H1 (cell line): ENCODE results near the gene PTPN21. TPM values are rescaled to one million over a fixed set of nuclear protein-coding genes. Genes with fewer than 3 reads are reported as not detected.

Experiments
- ASH2L ChIP-seq: fragments of 200-600, 300-600 bp; sonication (generic); IDR thresholded peaks from one replicate; pipeline ENCODE4 v1.7.1; 2017; ENCODE audit warnings: low read length
- polyA plus RNA-seq, 7 experiments: library from polyadenylated mRNA; depleted of rRNA in 3 of 7; stranded (reverse) in 5 of 7; unstranded in 2 of 7; fragments of >200 nt in 5 of 7; fragments of 200-250 nt in 2 of 7; gene quantifications; 1 replicate in 5 of 7; 2 replicates in 1 of 7; 4 replicates in 1 of 7; pipeline versions ENCODE4 v1.2.1 to v1.2.3, GENCODE V29; 2011 to 2013; ENCODE audit warnings: missing spikeins in 2 of 7, mixed read lengths in 2 of 7
- total RNA-seq: library from RNA; stranded (reverse); fragmentation: NEBNext Ultra II Directional; extraction: Animal tissue kit (Norgen Biotek cat#: 25700); gene quantifications from 2 replicates; pipeline ENCODE4 v1.2.1, GENCODE V29; 2021

The PTPN21 gene
- total and polyA plus RNA-seq, 2 of the 8 experiments (the other 6 are each of a cell fraction or from before 2014, with no cell fraction given): 6.5 to 16.1 TPM

- no peak for TF ChIP-seq ASH2L
Measured at GRCh38 chr14:88422919-88423650, 131.7 kb downstream of the PTPN21 start (continued).
